Colonic mucosa (tissue), 4 donors: ENCODE results near the gene GLI3. TPM values are rescaled to one million over a fixed set of nuclear protein-coding genes. Genes with fewer than 3 reads are reported as not detected.

ENCODE experiments used
- DNase-seq: peaks from one replicate; pipeline ENCODE4 v3.0.0-alpha.2; 2020
- H3K27ac ChIP-seq: fragments of 200-600 bp; one replicate; pipeline ENCODE4 v1.8.0; 2021
- H3K27me3 ChIP-seq: fragments of 200-600 bp; one replicate; pipeline ENCODE4 v1.8.0; 2021
- H3K36me3 ChIP-seq: fragments of 200-600 bp; one replicate; pipeline ENCODE4 v1.8.0; 2021
- H3K4me1 ChIP-seq: fragments of 200-600 bp; one replicate; pipeline ENCODE4 v1.8.0; 2021; ENCODE audit warnings: mild to moderate bottlenecking
- H3K4me3 ChIP-seq: fragments of 200-600 bp; one replicate; pipeline ENCODE4 v1.8.0; 2021
- H3K9ac ChIP-seq, 2 donors: one replicate each; pipeline ENCODE4 v1.7.0; 2013; ENCODE audit warnings: control low read depth in 2 of 2, low read depth in 2 of 2, low read length in 2 of 2
- H3K9me3 ChIP-seq: fragments of 200-600 bp; one replicate; pipeline ENCODE4 v1.8.0; 2021
- CTCF ChIP-seq: fragments of 200-600 bp; IDR thresholded peaks from one replicate; pipeline ENCODE4 v1.8.0; 2022; ENCODE audit warnings: antibody characterized with exemption, mild to moderate bottlenecking
- intact Hi-C: fragments of 100-400 bp; cut with DNase I; formaldehyde crosslinking; loops from one replicate; pipeline ENCODE4 v1.14.1; 2022
- total RNA-seq, 2 donors: library from RNA; stranded (reverse); fragmentation: NEBNext Ultra II Directional in 1 of 2; extraction: Animal tissue kit (Norgen Biotek cat#: 25700) in 1 of 2; gene quantifications; one replicate each; pipeline ENCODE4 v1.2.1, GENCODE V29; 2021
- donor health status: healthy.
- donor health status: DM: no; HTN: no; CAD: no.
- donor health status: DM: no; HTN: no; CAD: no.

Gene GLI3
- total RNA-seq, 2 donors from 2014 or later, result 1.8 to 8.0 TPM

GRCh38 chr7:41975849-41976248 is 261.2 kb downstream of the GLI3 start:
- no peaks in the 10 kb centered on the region for H3K36me3 ChIP-seq
- H3K4me1 ChIP-seq, result no peaks in the 10 kb centered on the region
- no peaks in the 10 kb centered on the region for H3K9me3 ChIP-seq
- no peak overlapping the region for H3K27ac ChIP-seq
- no peaks in the 10 kb centered on the region for H3K27me3 ChIP-seq
- no peak overlapping the region for H3K9ac ChIP-seq
- no peak overlapping the region for H3K4me3 ChIP-seq
- intact Hi-C loops, result loop anchor here (10.0 kb wide), 2 partner anchors 109 to 859 kb away; no protein-coding TSS in a partner anchor
- DNase-seq, result no peak
- no peak for TF ChIP-seq CTCF

GRCh38 chr7:41974870-41975557 is 262.0 kb downstream of the GLI3 start:
- H3K4me1 ChIP-seq, result no peaks in the 10 kb centered on the region
- H3K27me3 ChIP-seq, result no peaks in the 10 kb centered on the region
- H3K27ac ChIP-seq, result no peak overlapping the region
- no peaks in the 10 kb centered on the region for H3K9me3 ChIP-seq
- no peak for DNase-seq
- TF ChIP-seq CTCF, result no peak
- H3K36me3 ChIP-seq, result no peaks in the 10 kb centered on the region
- H3K9ac ChIP-seq, result no peak overlapping the region
- no peak overlapping the region for H3K4me3 ChIP-seq
- intact Hi-C loops, result loop anchor here (10.0 kb wide), 2 partner anchors 110 to 860 kb away; no protein-coding TSS in a partner anchor

GRCh38 chr7:41973202-41973730 is 263.7 kb downstream of the GLI3 start:
- Histone ChIP-seq H3K27me3 (no peaks in the 10 kb centered on the region), H3K4me3 (no peak overlapping the region), H3K9ac (no peak overlapping the region), H3K9me3 (no peaks in the 10 kb centered on the region), H3K36me3 (no peaks in the 10 kb centered on the region), H3K27ac (no peak overlapping the region), H3K4me1 (no peaks in the 10 kb centered on the region)
- intact Hi-C loops, result loop anchor here (10.0 kb wide), 2 partner anchors 112 to 862 kb away; no protein-coding TSS in a partner anchor
- no peak for TF ChIP-seq CTCF
- DNase-seq, result no peak

- Histone ChIP-seq H3K9me3 (no peaks in the 10 kb centered on the region), H3K4me1 (no peaks in the 10 kb centered on the region), H3K9ac (no peak overlapping the region), H3K4me3 (no peak overlapping the region), H3K36me3 (no peaks in the 10 kb centered on the region), H3K27me3 (no peaks in the 10 kb centered on the region), H3K27ac (no peak overlapping the region)
- no peak for DNase-seq
- intact Hi-C loops, result loop anchor here (10.0 kb wide), 2 partner anchors 112 to 862 kb away; no protein-coding TSS in a partner anchor
- no peak for TF ChIP-seq CTCF
Measured at GRCh38 chr7:41972776-41973175, 264.2 kb downstream of the GLI3 start.

- intact Hi-C loops, result loop anchor here (10.0 kb wide), 2 partner anchors 113 to 863 kb away; no protein-coding TSS in a partner anchor
- Histone ChIP-seq H3K27me3 (no peaks in the 10 kb centered on the region), H3K36me3 (no peaks in the 10 kb centered on the region), H3K9ac (no peak overlapping the region), H3K4me3 (no peak overlapping the region), H3K27ac (no peak overlapping the region), H3K9me3 (no peaks in the 10 kb centered on the region), H3K4me1 (no peaks in the 10 kb centered on the region)
- DNase-seq, result no peak
- no peak for TF ChIP-seq CTCF
Measured at GRCh38 chr7:41972270-41972669, 264.7 kb downstream of the GLI3 start.
